GM19397 (cell line): Measurements from ENCODE around the gene TLL1.

Source experiments
- ATAC-seq: cut with Tn5 transposase; IDR thresholded peaks from one replicate; pipeline ENCODE4 v1.9.1; 2021; ENCODE audit warnings: mild to moderate bottlenecking, moderate library complexity; ENCODE audit not compliant: unreplicated experiment

TLL1 gene

GRCh38 chr4:166140951-166141350 is 267.9 kb downstream of the TLL1 start:
- ATAC-seq = no peak

GRCh38 chr4:166143227-166143626 is 270.2 kb downstream of the TLL1 start:
- ATAC-seq = no peak

- no peak for ATAC-seq
Measured at GRCh38 chr4:166144607-166145006, 271.6 kb downstream of the TLL1 start.

GRCh38 chr4:166146806-166147540 is 273.9 kb downstream of the TLL1 start:
- ATAC-seq = no peak
